ENCODE data around the gene SLC6A17.

GRCh38 chr1:110152133-110152785, 2.0 kb downstream of the SLC6A17 start:
- TF ChIP-seq CTCF (IDR thresholded peaks at IDR 0.05; ENCODE audit: insufficient read depth, low read depth, low read length) (no peak), EZH2 (IDR thresholded peaks at IDR 0.05; ENCODE audit: insufficient read depth, low read length) (no peak)

All from astrocyte (in vitro differentiated cells and primary cell).